Measurements from ENCODE around the gene TNIP2. TPM values are rescaled to one million over a fixed set of nuclear protein-coding genes. Genes with fewer than 3 reads are reported as not detected.
A peak's percentile ranks its signal among the peaks of the same experiment; 100 is the strongest.

TNIP2 gene
- total RNA-seq, 2 experiments from 2014 or later: 42.3 to 44.3 TPM

GRCh38 chr4:2791518-2792395, 35.6 kb upstream of the TNIP2 start:
- ATAC-seq (no peak), DNase-seq (no peak)
- ChIA-PET POLR2A (no interaction called here), CTCF (no interaction called here)
- H3K9me3 Mint-ChIP-seq (ENCODE audit: insufficient read depth): no peaks in the 10 kb centered on the region
- peak overlapping the region; percentile 34 for H3K4me3 Mint-ChIP-seq
- no peaks in the 10 kb centered on the region for H3K36me3 Mint-ChIP-seq (ENCODE audit: low read depth)
- peaks cover 44% of the 10 kb centered on the region for H3K4me1 Mint-ChIP-seq (ENCODE audit: low read depth)
- H3K27ac Mint-ChIP-seq: no peak overlapping the region
- no peaks in the 10 kb centered on the region for H3K27me3 Mint-ChIP-seq (ENCODE audit: low read depth)

- H3K27ac Mint-ChIP-seq: peak overlapping the region; percentile 41
- no peak for DNase-seq
- ChIA-PET CTCF (no interaction called here), POLR2A (no interaction called here)
- no peak for ATAC-seq
- no peaks in the 10 kb centered on the region for H3K9me3 Mint-ChIP-seq (ENCODE audit: insufficient read depth)
- peaks cover 53% of the 10 kb centered on the region for H3K4me1 Mint-ChIP-seq (ENCODE audit: low read depth)
- no peak overlapping the region for H3K4me3 Mint-ChIP-seq
- H3K36me3 Mint-ChIP-seq (ENCODE audit: low read depth): no peaks in the 10 kb centered on the region
- H3K27me3 Mint-ChIP-seq (ENCODE audit: low read depth): no peaks in the 10 kb centered on the region
These were observed 34.7 kb upstream of the TNIP2 start for GRCh38 chr4:2790583-2791517.

GRCh38 chr4:2789793-2790582, 33.9 kb upstream of the TNIP2 start:
- Mint-ChIP-seq H3K4me3 (no peak overlapping the region), H3K36me3 (ENCODE audit: low read depth) (no peaks in the 10 kb centered on the region), H3K9me3 (ENCODE audit: insufficient read depth) (no peaks in the 10 kb centered on the region), H3K27me3 (ENCODE audit: low read depth) (no peaks in the 10 kb centered on the region), H3K4me1 (ENCODE audit: low read depth) (peaks cover 58% of the 10 kb centered on the region), H3K27ac (peak overlapping the region; percentile 43)
- ChIA-PET CTCF (no interaction called here), POLR2A (no interaction called here)
- DNase-seq (no peak), ATAC-seq (no peak)

GRCh38 chr4:2789351-2789750, 33.2 kb upstream of the TNIP2 start:
- H3K27me3 Mint-ChIP-seq (ENCODE audit: low read depth): no peaks in the 10 kb centered on the region
- H3K4me3 Mint-ChIP-seq: no peak overlapping the region
- no peaks in the 10 kb centered on the region for H3K9me3 Mint-ChIP-seq (ENCODE audit: insufficient read depth)
- no peak for DNase-seq
- H3K36me3 Mint-ChIP-seq (ENCODE audit: low read depth): no peaks in the 10 kb centered on the region
- peaks cover 52% of the 10 kb centered on the region for H3K4me1 Mint-ChIP-seq (ENCODE audit: low read depth)
- ChIA-PET CTCF (no interaction called here), POLR2A (no interaction called here)
- peak overlapping the region; percentile 43 for H3K27ac Mint-ChIP-seq
- ATAC-seq: no peak

- no peak for ATAC-seq
- CTCF ChIA-PET: no interaction called here
- no peaks in the 10 kb centered on the region for H3K36me3 Mint-ChIP-seq (ENCODE audit: low read depth)
These were observed 32.5 kb upstream of the TNIP2 start for GRCh38 chr4:2788532-2789103.

GRCh38 chr4:2788101-2788500, 32.0 kb upstream of the TNIP2 start:
- Mint-ChIP-seq H3K27ac (peak overlapping the region; percentile 70), H3K27me3 (ENCODE audit: low read depth) (no peaks in the 10 kb centered on the region), H3K36me3 (ENCODE audit: low read depth) (no peaks in the 10 kb centered on the region), H3K4me3 (no peak overlapping the region), H3K9me3 (ENCODE audit: insufficient read depth) (no peaks in the 10 kb centered on the region), H3K4me1 (ENCODE audit: low read depth) (peaks cover 43% of the 10 kb centered on the region)
- DNase-seq: no peak
- no peak for ATAC-seq
- POLR2A ChIA-PET: interaction anchor here (0.9 to 1.5 kb wide), 2 partner anchors 10 to 20 kb away, joined by 3 to 4 read pairs; no protein-coding TSS in a partner anchor
- CTCF ChIA-PET: interaction anchor here (1.2 kb wide), 1 partner anchor 11 kb away, joined by 4 read pairs; no protein-coding TSS in a partner anchor

More at GRCh38 chr4:2788532-2789103, 32.5 kb upstream of the TNIP2 start:
- Mint-ChIP-seq H3K9me3 (ENCODE audit: insufficient read depth) (no peaks in the 10 kb centered on the region), H3K4me1 (ENCODE audit: low read depth) (peaks cover 45% of the 10 kb centered on the region), H3K27me3 (ENCODE audit: low read depth) (no peaks in the 10 kb centered on the region), H3K4me3 (no peak overlapping the region), H3K27ac (peak overlapping the region; percentile 70)
- POLR2A ChIA-PET: interaction anchor here (1.5 kb wide), 1 partner anchor 20 kb away, joined by 4 read pairs; no protein-coding TSS in a partner anchor
- no peak for DNase-seq

GRCh38 chr4:2787230-2788100, 31.3 kb upstream of the TNIP2 start:
- Mint-ChIP-seq H3K4me3 (peak overlapping the region; percentile 24), H3K27me3 (ENCODE audit: low read depth) (peaks cover 4% of the 10 kb centered on the region), H3K4me1 (ENCODE audit: low read depth) (peaks cover 43% of the 10 kb centered on the region), H3K27ac (peak overlapping the region; percentile 81), H3K36me3 (ENCODE audit: low read depth) (no peaks in the 10 kb centered on the region), H3K9me3 (ENCODE audit: insufficient read depth) (no peaks in the 10 kb centered on the region)
- ATAC-seq (peak; percentile 58), DNase-seq (peak; percentile 62)
- ChIA-PET CTCF (interaction anchor here (0.7 to 1.2 kb wide), 2 partner anchors 12 to 23 kb away, joined by 4 read pairs; no protein-coding TSS in a partner anchor), POLR2A (interaction anchor here (0.9 to 1.5 kb wide), 2 partner anchors 11 to 21 kb away, joined by 3 to 4 read pairs; no protein-coding TSS in a partner anchor)

- ChIA-PET POLR2A (interaction anchor here (0.9 to 1.6 kb wide), 2 partner anchors 11 to 12 kb away, joined by 3 to 11 read pairs; no protein-coding TSS in a partner anchor), CTCF (interaction anchor here (0.7 to 1.2 kb wide), 2 partner anchors 12 to 23 kb away, joined by 4 read pairs; no protein-coding TSS in a partner anchor)
- DNase-seq: no peak
- no peak for ATAC-seq
- Mint-ChIP-seq H3K9me3 (ENCODE audit: insufficient read depth) (no peaks in the 10 kb centered on the region), H3K4me1 (ENCODE audit: low read depth) (peaks cover 42% of the 10 kb centered on the region), H3K27me3 (ENCODE audit: low read depth) (peaks cover 7% of the 10 kb centered on the region), H3K27ac (peak overlapping the region; percentile 81), H3K4me3 (no peak overlapping the region), H3K36me3 (ENCODE audit: low read depth) (no peaks in the 10 kb centered on the region)
These were observed 30.7 kb upstream of the TNIP2 start for GRCh38 chr4:2786794-2787229.

- Mint-ChIP-seq H3K4me1 (ENCODE audit: low read depth) (peaks cover 40% of the 10 kb centered on the region), H3K4me3 (no peak overlapping the region)
- ATAC-seq: no peak
These were observed 30.1 kb upstream of the TNIP2 start for GRCh38 chr4:2786152-2786671.

GRCh38 chr4:2785613-2786012, 29.5 kb upstream of the TNIP2 start:
- Mint-ChIP-seq H3K9me3 (ENCODE audit: insufficient read depth) (no peaks in the 10 kb centered on the region), H3K4me1 (ENCODE audit: low read depth) (peaks cover 37% of the 10 kb centered on the region), H3K36me3 (ENCODE audit: low read depth) (no peaks in the 10 kb centered on the region), H3K4me3 (no peak overlapping the region), H3K27ac (no peak overlapping the region), H3K27me3 (ENCODE audit: low read depth) (peaks cover 8% of the 10 kb centered on the region)
- peak; percentile 54 for DNase-seq
- POLR2A ChIA-PET: interaction anchor here (0.9 to 1.6 kb wide), 3 partner anchors 11 to 150 kb away, joined by 3 to 11 read pairs (median 4); no protein-coding TSS in a partner anchor
- ATAC-seq: peak; percentile 61
- CTCF ChIA-PET: interaction anchor here (0.6 to 2.0 kb wide), 7 partner anchors 18 to 252 kb away, joined by 3 to 10 read pairs (median 3); no protein-coding TSS in a partner anchor

More at GRCh38 chr4:2786152-2786671, 30.1 kb upstream of the TNIP2 start:
- ChIA-PET CTCF (interaction anchor here (0.6 to 2.0 kb wide), 7 partner anchors 18 to 252 kb away, joined by 3 to 10 read pairs (median 3); no protein-coding TSS in a partner anchor), POLR2A (interaction anchor here (0.9 to 1.6 kb wide), 3 partner anchors 11 to 150 kb away, joined by 3 to 11 read pairs (median 4); no protein-coding TSS in a partner anchor)
- Mint-ChIP-seq H3K9me3 (ENCODE audit: insufficient read depth) (no peaks in the 10 kb centered on the region), H3K36me3 (ENCODE audit: low read depth) (no peaks in the 10 kb centered on the region), H3K27ac (peak overlapping the region; percentile 81), H3K27me3 (ENCODE audit: low read depth) (peaks cover 8% of the 10 kb centered on the region)
- no peak for DNase-seq
